ENCODE results near the gene OR4F15.
"Not testable (repeated sequence)": the region's sequence is repeated elsewhere in the genome, so short reads cannot be mapped to it uniquely, and the experiment has no call there.

Gene OR4F15

GRCh38 chr15:101811902-101812301 is at the start of gene OR4F15:
Gene OR4F15 (plus strand): TSS chr15:101812202. CDS start chr15:101818187, 5,985 bp downstream.
- FAIRE-seq, result no peak

- not testable (repeated sequence) for FAIRE-seq
Observed at GRCh38 chr15:101764669-101765339, 47.2 kb upstream of the OR4F15 start.

- FAIRE-seq, result not testable (repeated sequence)
Observed at GRCh38 chr15:101765340-101765671, 46.7 kb upstream of the OR4F15 start.

- FAIRE-seq, result no peak
Observed at GRCh38 chr15:101765772-101766456, 46.1 kb upstream of the OR4F15 start.

- not testable (repeated sequence) for FAIRE-seq
Observed at GRCh38 chr15:101767083-101767640, 44.8 kb upstream of the OR4F15 start.

GRCh38 chr15:101772921-101773320 is 39.1 kb upstream of the OR4F15 start:
- FAIRE-seq, result no peak

GRCh38 chr15:101773496-101774100 is 38.4 kb upstream of the OR4F15 start:
- no peak for FAIRE-seq

GRCh38 chr15:101775136-101775535 is 36.9 kb upstream of the OR4F15 start:
- FAIRE-seq, result no peak

- not testable (repeated sequence) for FAIRE-seq
Observed at GRCh38 chr15:101778576-101778975, 33.4 kb upstream of the OR4F15 start.

- FAIRE-seq, result not testable (repeated sequence)
Observed at GRCh38 chr15:101780225-101780624, 31.8 kb upstream of the OR4F15 start.

GRCh38 chr15:101781928-101782327 is 30.1 kb upstream of the OR4F15 start:
- FAIRE-seq, result no peak

- no peak for FAIRE-seq
Observed at GRCh38 chr15:101784644-101785043, 27.4 kb upstream of the OR4F15 start.

- not testable (repeated sequence) for FAIRE-seq
Observed at GRCh38 chr15:101786422-101786821, 25.6 kb upstream of the OR4F15 start.

GRCh38 chr15:101788001-101788400 is 24.0 kb upstream of the OR4F15 start:
- not testable (repeated sequence) for FAIRE-seq

GRCh38 chr15:101788503-101789269 is 23.3 kb upstream of the OR4F15 start:
- FAIRE-seq, result not testable (repeated sequence)

- FAIRE-seq, result not testable (repeated sequence)
Observed at GRCh38 chr15:101790748-101791147, 21.3 kb upstream of the OR4F15 start.

- not testable (repeated sequence) for FAIRE-seq
Observed at GRCh38 chr15:101793981-101794380, 18.0 kb upstream of the OR4F15 start.

- no peak for FAIRE-seq
Observed at GRCh38 chr15:101795455-101795854, 16.5 kb upstream of the OR4F15 start.

- no peak for FAIRE-seq
Observed at GRCh38 chr15:101799665-101800064, 12.3 kb upstream of the OR4F15 start.

GRCh38 chr15:101801048-101801447 is 11.0 kb upstream of the OR4F15 start:
- no peak for FAIRE-seq

- no peak for FAIRE-seq
Observed at GRCh38 chr15:101803209-101803608, 8.8 kb upstream of the OR4F15 start, which contains the start of gene OR4F6. Gene OR4F6 (plus strand): TSS chr15:101803509. CDS start chr15:101805720, 2,211 bp downstream.

- FAIRE-seq, result no peak
Observed at GRCh38 chr15:101803676-101804075, 8.3 kb upstream of the OR4F15 start.

GRCh38 chr15:101804375-101804774 is 7.6 kb upstream of the OR4F15 start:
- FAIRE-seq, result no peak
